ENCODE results near the gene TRIO. TPM values are rescaled to one million over a fixed set of nuclear protein-coding genes. Genes with fewer than 3 reads are reported as not detected.

The TRIO gene
- total RNA-seq, 2 donors from 2014 or later = 62.0 to 137 TPM

GRCh38 chr5:14242447-14242846 is 99.3 kb downstream of the TRIO start:
- Histone ChIP-seq H3K4me1 (no peaks in the 10 kb centered on the region), H3K36me3 (replicated peaks in 1 of 2; ENCODE audit: insufficient read depth in 1 of 2, low read depth in 2 of 2) (no peaks in the 10 kb centered on the region)
- WGBS, 2 donors = 94 to 96% methylated on average over 6 of the region's 6 CpGs

GRCh38 chr5:14242871-14243383 is 99.8 kb downstream of the TRIO start:
- ATAC-seq (no peak), DNase-seq (no peak)
- no peaks in the 10 kb centered on the region for H3K9me3 ChIP-seq
- no peak overlapping the region for H3K27ac ChIP-seq
- 88 to 90% methylated on average over 7 of the region's 7 CpGs for WGBS, 2 donors
- no peak overlapping the region for H3K4me3 ChIP-seq
- H3K36me3 ChIP-seq (replicated peaks in 1 of 2; ENCODE audit: insufficient read depth in 1 of 2, low read depth in 2 of 2) = no peaks in the 10 kb centered on the region
- H3K4me1 ChIP-seq = no peaks in the 10 kb centered on the region
- TF ChIP-seq POLR2A (IDR thresholded peaks at IDR 0.05) = no peak
- no peak for TF ChIP-seq CTCF (IDR thresholded peaks at IDR 0.05)
- H3K27me3 ChIP-seq = no peaks in the 10 kb centered on the region
- intact Hi-C loops (cut with DNase I) = no loop called here

More at GRCh38 chr5:14242447-14242846, 99.3 kb downstream of the TRIO start:
- DNase-seq = no peak
- Histone ChIP-seq H3K27me3 (no peaks in the 10 kb centered on the region), H3K4me3 (no peak overlapping the region), H3K27ac (no peak overlapping the region), H3K9me3 (no peaks in the 10 kb centered on the region)
- intact Hi-C loops (cut with DNase I) = no loop called here
- ATAC-seq = no peak
- no peak for TF ChIP-seq CTCF (IDR thresholded peaks at IDR 0.05)
- TF ChIP-seq POLR2A (IDR thresholded peaks at IDR 0.05) = no peak

- Histone ChIP-seq H3K27ac (no peak overlapping the region), H3K27me3 (no peaks in the 10 kb centered on the region), H3K4me3 (no peak overlapping the region), H3K4me1 (no peaks in the 10 kb centered on the region), H3K9me3 (no peaks in the 10 kb centered on the region), H3K36me3 (replicated peaks in 1 of 2; ENCODE audit: insufficient read depth in 1 of 2, low read depth in 2 of 2) (no peaks in the 10 kb centered on the region)
- ATAC-seq (no peak), DNase-seq (no peak)
- intact Hi-C loops (cut with DNase I) = no loop called here
- 87 to 88% methylated on average over 5 of the region's 5 CpGs for WGBS, 2 donors
- TF ChIP-seq POLR2A (IDR thresholded peaks at IDR 0.05) (no peak), CTCF (IDR thresholded peaks at IDR 0.05) (no peak)
Measured at GRCh38 chr5:14243766-14244165, 100.6 kb downstream of the TRIO start.

- intact Hi-C loops (cut with DNase I) = no loop called here
- WGBS, 2 donors = 89% methylated on average over 6 of the region's 6 CpGs
Measured at GRCh38 chr5:14244721-14245120, 101.6 kb downstream of the TRIO start.

More at GRCh38 chr5:14244721-14245120, 101.6 kb downstream of the TRIO start:
- Histone ChIP-seq H3K27ac (no peak overlapping the region), H3K4me1 (no peaks in the 10 kb centered on the region), H3K9me3 (no peaks in the 10 kb centered on the region), H3K36me3 (replicated peaks in 1 of 2; ENCODE audit: insufficient read depth in 1 of 2, low read depth in 2 of 2) (no peaks in the 10 kb centered on the region), H3K4me3 (no peak overlapping the region), H3K27me3 (no peaks in the 10 kb centered on the region)
- TF ChIP-seq CTCF (IDR thresholded peaks at IDR 0.05) (no peak), POLR2A (IDR thresholded peaks at IDR 0.05) (no peak)
- DNase-seq (no peak), ATAC-seq (no peak)
